BE2C (cell line): ENCODE measurements around the gene COPS4.
"Not testable (repeated sequence)": the region's sequence is repeated elsewhere in the genome, so short reads cannot be mapped to it uniquely, and the experiment has no call there.

Experiments
- DNase-seq: peaks from one replicate; pipeline ENCODE4 v3.0.0-alpha.2; 2020
- H3K27me3 ChIP-seq: fragments of 250-450 bp; sonication (Bioruptor Pico); 2 replicates; pipeline ENCODE4 v1.5.1; 2020; ENCODE audit warnings: mild to moderate bottlenecking
- H3K36me3 ChIP-seq: fragments of 250-450 bp; sonication (Bioruptor Pico); 2 replicates; pipeline ENCODE4 v1.5.1; 2020; ENCODE audit warnings: mild to moderate bottlenecking
- H3K4me1 ChIP-seq: fragments of 250-450 bp; sonication (Bioruptor Pico); 2 replicates; pipeline ENCODE4 v1.5.1; 2020
- H3K4me3 ChIP-seq: 2 replicates; pipeline ENCODE4 v1.5.1; 2011; ENCODE audit warnings: low read depth, low read length
- H3K9me3 ChIP-seq: fragments of 250-450 bp; sonication (Bioruptor Pico); 2 replicates; pipeline ENCODE4 v1.5.1; 2020
- CTCF ChIP-seq: IDR thresholded peaks from 2 replicates; pipeline ENCODE4 v1.5.1; 2012; ENCODE audit warnings: mild to moderate bottlenecking, low read depth, low read length

Gene COPS4

GRCh38 chr4:83062739-83063138 lies 27.8 kb downstream of the COPS4 start:
- DNase-seq = no peak
- H3K36me3 ChIP-seq = peaks cover 38% of the 10 kb centered on the region

GRCh38 chr4:83065266-83065665 lies 30.3 kb downstream of the COPS4 start:
- no peaks in the 10 kb centered on the region for H3K27me3 ChIP-seq
- H3K36me3 ChIP-seq = peaks cover 39% of the 10 kb centered on the region
- TF ChIP-seq CTCF = no peak
- DNase-seq = no peak
- H3K4me1 ChIP-seq = no peaks in the 10 kb centered on the region
- H3K9me3 ChIP-seq = no peaks in the 10 kb centered on the region
- no peak overlapping the region for H3K4me3 ChIP-seq

More at GRCh38 chr4:83062739-83063138, 27.8 kb downstream of the COPS4 start:
- no peaks in the 10 kb centered on the region for H3K4me1 ChIP-seq
- H3K27me3 ChIP-seq = no peaks in the 10 kb centered on the region
- no peak overlapping the region for H3K4me3 ChIP-seq
- no peaks in the 10 kb centered on the region for H3K9me3 ChIP-seq
- no peak for TF ChIP-seq CTCF

GRCh38 chr4:83067058-83067639 lies 32.2 kb downstream of the COPS4 start:
- H3K36me3 ChIP-seq = peaks cover 39% of the 10 kb centered on the region
- no peak overlapping the region for H3K4me3 ChIP-seq
- DNase-seq = no peak
- H3K27me3 ChIP-seq = no peaks in the 10 kb centered on the region
- no peaks in the 10 kb centered on the region for H3K9me3 ChIP-seq
- TF ChIP-seq CTCF = no peak
- no peaks in the 10 kb centered on the region for H3K4me1 ChIP-seq

- no peaks in the 10 kb centered on the region for H3K4me1 ChIP-seq
- TF ChIP-seq CTCF = no peak
- H3K4me3 ChIP-seq = no peak overlapping the region
- no peaks in the 10 kb centered on the region for H3K27me3 ChIP-seq
- no peaks in the 10 kb centered on the region for H3K9me3 ChIP-seq
- peaks cover 24% of the 10 kb centered on the region for H3K36me3 ChIP-seq
- DNase-seq = no peak
Measured at GRCh38 chr4:83071116-83071515, 36.1 kb downstream of the COPS4 start.

- H3K4me1 ChIP-seq = no peaks in the 10 kb centered on the region
- no peaks in the 10 kb centered on the region for H3K9me3 ChIP-seq
- no peaks in the 10 kb centered on the region for H3K27me3 ChIP-seq
- peak; percentile 89 for TF ChIP-seq CTCF
- DNase-seq = peak; percentile 54
- H3K4me3 ChIP-seq = no peak overlapping the region
- H3K36me3 ChIP-seq = peaks cover 14% of the 10 kb centered on the region
Measured at GRCh38 chr4:83074086-83074704, 39.2 kb downstream of the COPS4 start.

GRCh38 chr4:83074783-83075182 lies 39.8 kb downstream of the COPS4 start:
- H3K9me3 ChIP-seq, H3K27me3 ChIP-seq, H3K4me1 ChIP-seq, H3K4me3 ChIP-seq, DNase-seq: not testable (repeated sequence)
- H3K36me3 ChIP-seq = peaks cover 11% of the 10 kb centered on the region
